ENCODE measurements around the gene GSTM1.

DNA sequence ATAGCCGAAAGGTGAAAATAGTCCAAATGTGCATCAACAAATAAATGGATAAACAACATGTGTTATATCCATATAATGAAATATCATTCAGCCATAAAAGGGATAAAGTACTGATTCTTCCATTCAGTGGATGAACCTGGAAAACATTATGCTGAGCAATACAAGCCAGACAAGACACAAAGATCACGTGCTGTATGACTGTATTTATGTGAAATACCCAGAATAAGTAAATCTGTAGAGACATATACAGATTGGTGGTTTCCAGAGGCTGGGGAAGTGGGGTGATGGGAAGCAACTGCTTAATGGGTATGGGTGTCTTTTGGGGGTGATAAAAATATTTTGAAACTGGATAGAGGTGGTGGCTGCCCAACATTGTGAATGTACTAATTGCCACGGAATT is 45.0 kb upstream of the GSTM1 start:
- TF ChIP-seq, protein P1, sequence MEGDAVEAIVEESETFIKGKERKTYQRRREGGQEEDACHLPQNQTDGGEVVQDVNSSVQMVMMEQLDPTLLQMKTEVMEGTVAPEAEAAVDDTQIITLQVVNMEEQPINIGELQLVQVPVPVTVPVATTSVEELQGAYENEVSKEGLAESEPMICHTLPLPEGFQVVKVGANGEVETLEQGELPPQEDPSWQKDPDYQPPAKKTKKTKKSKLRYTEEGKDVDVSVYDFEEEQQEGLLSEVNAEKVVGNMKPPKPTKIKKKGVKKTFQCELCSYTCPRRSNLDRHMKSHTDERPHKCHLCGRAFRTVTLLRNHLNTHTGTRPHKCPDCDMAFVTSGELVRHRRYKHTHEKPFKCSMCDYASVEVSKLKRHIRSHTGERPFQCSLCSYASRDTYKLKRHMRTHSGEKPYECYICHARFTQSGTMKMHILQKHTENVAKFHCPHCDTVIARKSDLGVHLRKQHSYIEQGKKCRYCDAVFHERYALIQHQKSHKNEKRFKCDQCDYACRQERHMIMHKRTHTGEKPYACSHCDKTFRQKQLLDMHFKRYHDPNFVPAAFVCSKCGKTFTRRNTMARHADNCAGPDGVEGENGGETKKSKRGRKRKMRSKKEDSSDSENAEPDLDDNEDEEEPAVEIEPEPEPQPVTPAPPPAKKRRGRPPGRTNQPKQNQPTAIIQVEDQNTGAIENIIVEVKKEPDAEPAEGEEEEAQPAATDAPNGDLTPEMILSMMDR (conservative IDR thresholded peaks at IDR 0.05 in 1 of 2, IDR thresholded peaks at IDR 0.05 in 1 of 2; ENCODE audit: low read depth in 1 of 2, low read length in 2 of 2) = no peak
- no peak for TF ChIP-seq EZH2 (IDR thresholded peaks at IDR 0.05; ENCODE audit: low read length, missing control alignments)

All from fibroblast of lung (primary cell).